ENCODE results near the gene ARPIN.
"Not testable (repeated sequence)": the region's sequence is repeated elsewhere in the genome, so short reads cannot be mapped to it uniquely, and the experiment has no call there.

ARPIN gene

GRCh38 chr15:89909611-89910010 is 3.1 kb downstream of the ARPIN start:
- no peak for DNase-seq

GRCh38 chr15:89908226-89908625 is 4.5 kb downstream of the ARPIN start:
- no peak for DNase-seq

- DNase-seq = no peak
Measured at GRCh38 chr15:89907289-89907688, 5.5 kb downstream of the ARPIN start.

GRCh38 chr15:89905846-89906378 is 6.8 kb downstream of the ARPIN start:
- DNase-seq = no peak

- DNase-seq = no peak
Measured at GRCh38 chr15:89904519-89904918, 8.2 kb downstream of the ARPIN start.

GRCh38 chr15:89903858-89904130 is 9.0 kb downstream of the ARPIN start:
- no peak for DNase-seq

- no peak for DNase-seq
Measured at GRCh38 chr15:89903015-89903857, 9.5 kb downstream of the ARPIN start.

GRCh38 chr15:89900849-89901248 is 11.9 kb downstream of the ARPIN start:
- no peak for DNase-seq

GRCh38 chr15:89899951-89900567 is 12.7 kb downstream of the ARPIN start:
- DNase-seq = no peak

GRCh38 chr15:89899295-89899945 is 13.3 kb downstream of the ARPIN start:
- no peak for DNase-seq

- DNase-seq = peak; percentile 28
Measured at GRCh38 chr15:89898614-89899294, 14.0 kb downstream of the ARPIN start.

- DNase-seq = no peak
Measured at GRCh38 chr15:89898146-89898545, 14.6 kb downstream of the ARPIN start.

- DNase-seq = peak; percentile 85
Measured at GRCh38 chr15:89893696-89894447, 18.9 kb downstream of the ARPIN start, which contains the start of gene AP3S2. Gene AP3S2 (minus strand): TSS chr15:89893994. CDS start chr15:89893949, 45 bp downstream.

GRCh38 chr15:89893027-89893426 is 19.7 kb downstream of the ARPIN start:
- DNase-seq = no peak

GRCh38 chr15:89888214-89888804 is 24.4 kb downstream of the ARPIN start:
- no peak for DNase-seq

- no peak for DNase-seq
Measured at GRCh38 chr15:89885611-89886010, 27.1 kb downstream of the ARPIN start.

- DNase-seq = not testable (repeated sequence)
Measured at GRCh38 chr15:89885179-89885578, 27.6 kb downstream of the ARPIN start.

GRCh38 chr15:89883518-89883917 is 29.2 kb downstream of the ARPIN start:
- no peak for DNase-seq

- DNase-seq = no peak
Measured at GRCh38 chr15:89880727-89881126, 32.0 kb downstream of the ARPIN start.

GRCh38 chr15:89878323-89878722 is 34.4 kb downstream of the ARPIN start:
- no peak for DNase-seq

- no peak for DNase-seq
Measured at GRCh38 chr15:89877083-89877425, 35.7 kb downstream of the ARPIN start.

All from stimulated activated CD4-positive, alpha-beta T cell treated with anti-CD3 and anti-CD28 coated beads, Interleukin-4, amount 100 ng/mL, for 1 hour (primary cell).